ENCODE measurements around the gene DENND2C.
A peak's percentile ranks its signal among the peaks of the same experiment; 100 is the strongest.

The DENND2C gene, protein sequence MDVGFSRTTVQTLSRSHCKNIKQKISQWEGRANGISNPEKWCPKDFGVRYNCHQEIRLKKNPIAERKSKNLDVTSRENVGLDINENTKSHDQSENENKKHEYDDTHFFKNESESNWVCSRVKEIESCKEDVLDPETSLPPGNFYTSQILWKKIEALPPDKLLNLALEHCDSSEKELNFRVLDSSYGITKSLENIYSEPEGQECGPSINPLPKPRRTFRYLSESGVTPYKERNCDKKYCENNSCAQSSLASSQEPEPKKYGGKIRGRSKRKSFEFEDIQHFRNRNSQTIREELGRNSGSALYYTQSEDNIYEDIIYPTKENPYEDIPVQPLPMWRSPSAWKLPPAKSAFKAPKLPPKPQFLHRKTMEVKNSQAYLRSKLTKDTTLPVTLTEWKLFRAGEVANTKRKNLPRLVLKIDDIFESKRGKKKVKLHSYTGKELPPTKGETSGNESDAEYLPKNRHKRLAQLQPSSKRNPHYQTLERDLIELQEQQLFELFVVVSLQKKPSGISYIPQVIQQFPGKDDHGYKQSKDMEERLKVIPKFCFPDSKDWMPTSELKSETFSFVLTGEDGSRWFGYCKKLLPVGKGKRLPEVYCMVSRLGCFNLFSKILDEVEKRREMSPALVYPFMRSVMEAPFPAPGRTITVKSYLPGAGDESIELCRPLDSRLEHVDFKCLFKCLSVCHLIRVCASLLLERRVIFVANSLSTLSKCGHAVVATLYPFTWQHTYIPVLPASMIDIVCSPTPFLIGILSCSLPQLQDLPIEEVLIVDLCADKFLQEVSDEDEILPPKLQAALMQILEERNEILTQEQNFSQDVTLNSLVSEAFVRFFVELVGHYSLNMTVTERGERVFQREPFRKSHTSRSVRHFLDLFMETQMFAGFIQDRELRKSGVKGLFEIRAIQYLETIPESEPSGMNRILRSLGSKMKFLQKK

DNA sequence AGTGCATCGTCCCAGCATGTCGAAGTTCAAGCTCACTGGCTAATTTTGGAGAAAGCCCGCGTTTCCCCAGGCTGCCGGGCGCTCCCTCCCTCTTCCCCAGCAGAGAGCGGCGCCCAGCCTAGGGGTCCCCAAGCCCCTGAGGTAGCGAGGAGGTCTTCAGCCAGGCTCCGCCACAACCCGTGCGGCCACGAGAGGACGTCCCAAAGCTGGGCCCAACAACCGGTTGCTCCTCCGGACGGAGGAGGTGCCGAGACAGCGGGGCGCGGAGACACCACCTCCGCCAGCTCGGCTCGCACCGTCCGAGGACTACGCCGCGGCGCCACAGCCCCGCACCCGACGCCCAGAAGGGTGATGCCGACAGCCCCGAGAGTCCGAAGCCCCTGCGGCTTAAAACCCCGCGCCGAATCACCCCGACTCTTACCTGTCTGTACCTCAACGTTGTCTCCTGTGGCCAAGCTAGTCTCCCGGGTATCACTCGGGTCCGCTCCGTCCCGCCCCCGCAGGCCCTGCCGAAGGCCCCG lies at the start of gene DENND2C:
Gene DENND2C (minus strand): TSS at position 488 of the 521 bp plus-strand sequence. CDS start 44,065 bp downstream, outside the sequence.
- DNase-seq, result no peak

DNA sequence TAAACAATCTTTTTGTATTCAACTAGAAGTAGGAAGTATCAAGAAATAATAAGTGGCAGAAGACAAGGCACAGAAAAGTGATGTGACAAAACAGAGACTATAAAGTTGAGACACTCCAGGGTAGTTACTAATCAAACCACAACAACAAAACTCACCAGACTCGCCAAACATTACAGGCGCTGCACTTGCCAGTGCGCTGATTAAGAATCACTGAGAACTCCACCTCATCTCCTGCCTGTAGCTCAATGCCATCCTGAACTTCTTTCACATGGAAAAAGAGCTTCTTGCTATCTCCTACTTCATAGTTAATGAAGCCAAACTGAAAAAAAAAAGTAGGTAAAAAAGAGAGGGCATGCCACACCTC lies 49.6 kb upstream of the DENND2C start:
- peak in 1 of 3 experiments; percentile 4 for DNase-seq

DNA sequence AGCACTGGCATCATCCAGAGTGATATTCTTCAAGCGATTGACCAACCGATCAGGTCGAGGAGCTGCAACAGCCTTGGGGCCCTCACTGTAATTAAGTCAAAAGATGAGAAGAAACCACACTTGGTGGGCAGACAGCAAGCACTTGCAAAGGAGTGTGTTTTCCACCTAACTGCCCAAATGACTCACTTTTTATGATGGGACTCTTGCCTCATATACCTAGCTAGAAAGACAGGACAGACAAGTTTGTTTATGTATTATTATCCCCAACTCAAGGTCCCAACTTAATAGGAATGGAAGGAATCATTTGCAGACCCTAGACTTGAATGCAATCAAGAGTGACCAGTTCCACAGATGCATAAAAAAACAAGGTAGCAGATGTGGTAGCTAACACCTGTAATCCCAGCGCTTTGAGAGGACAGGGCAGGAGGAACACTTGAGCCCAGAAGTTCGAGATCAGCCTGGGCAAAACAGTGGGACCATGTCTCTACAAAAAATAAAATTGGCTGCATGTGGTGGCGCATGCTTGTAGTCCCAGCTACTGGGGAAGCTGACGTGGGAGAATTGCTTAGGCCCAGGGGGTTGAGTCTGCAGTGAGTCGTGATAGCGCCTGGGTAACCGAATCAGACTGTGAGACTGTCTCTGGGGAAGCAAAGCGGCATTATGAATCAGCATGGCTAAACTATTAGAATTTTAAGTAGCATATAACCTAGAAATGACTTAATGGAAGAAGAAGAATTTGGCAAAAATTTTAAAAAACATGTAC lies 49.0 kb upstream of the DENND2C start:
- DNase-seq, result no peak

DNA sequence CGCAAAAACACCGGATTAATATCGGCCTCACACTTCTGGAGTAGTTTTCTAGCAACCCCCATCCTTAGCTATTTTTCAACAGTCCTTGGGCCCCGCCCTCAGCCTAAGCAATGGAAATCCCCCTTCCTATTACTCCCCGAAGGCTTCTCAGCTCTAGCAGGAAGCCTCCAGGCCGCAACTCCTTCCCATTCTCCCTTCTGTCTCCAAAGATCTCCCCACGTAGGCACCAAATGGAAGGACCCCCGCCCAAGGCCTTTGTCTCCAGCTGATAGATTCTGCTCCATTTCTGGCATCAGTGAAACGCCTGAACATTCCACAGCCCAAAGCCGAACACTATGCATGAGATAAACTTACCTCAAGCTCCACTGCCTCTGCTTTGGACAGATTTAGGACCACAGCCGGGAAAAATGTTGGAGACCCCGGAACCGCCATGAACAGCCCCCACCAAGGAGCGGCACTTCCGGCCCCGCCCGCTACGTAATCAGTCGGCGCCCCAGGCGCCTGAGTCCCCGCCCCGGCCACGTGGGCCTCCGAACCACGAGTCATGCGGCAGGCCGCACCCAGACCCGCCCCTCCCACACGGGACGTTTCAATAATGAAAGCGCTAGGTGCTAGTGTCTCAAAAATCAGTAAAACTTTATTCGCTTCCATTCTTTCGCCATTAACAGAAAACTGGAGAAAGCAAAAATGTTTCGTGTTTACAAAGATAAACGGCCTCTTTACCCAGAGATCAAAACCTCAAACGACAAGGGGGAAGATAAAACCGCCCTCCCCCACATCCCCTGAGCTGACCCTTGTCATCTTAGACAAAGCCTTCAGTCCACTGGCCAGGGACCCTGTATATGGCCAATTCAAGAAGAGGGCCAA lies 46.7 kb upstream of the DENND2C start, which contains the start of gene NRAS:
Gene NRAS (minus strand): TSS at position 468 of the 867 bp plus-strand sequence. CDS start 611 bp downstream, outside the sequence.
- DNase-seq, result peak; percentile 89 to 91 (median 90)

- DNase-seq, result peak in 1 of 3 experiments; percentile 19
Measured at GRCh38 chr1:114715952-114716303, 46.1 kb upstream of the DENND2C start.

GRCh38 chr1:114712977-114713376 lies 43.1 kb upstream of the DENND2C start:
- DNase-seq, result no peak

DNA sequence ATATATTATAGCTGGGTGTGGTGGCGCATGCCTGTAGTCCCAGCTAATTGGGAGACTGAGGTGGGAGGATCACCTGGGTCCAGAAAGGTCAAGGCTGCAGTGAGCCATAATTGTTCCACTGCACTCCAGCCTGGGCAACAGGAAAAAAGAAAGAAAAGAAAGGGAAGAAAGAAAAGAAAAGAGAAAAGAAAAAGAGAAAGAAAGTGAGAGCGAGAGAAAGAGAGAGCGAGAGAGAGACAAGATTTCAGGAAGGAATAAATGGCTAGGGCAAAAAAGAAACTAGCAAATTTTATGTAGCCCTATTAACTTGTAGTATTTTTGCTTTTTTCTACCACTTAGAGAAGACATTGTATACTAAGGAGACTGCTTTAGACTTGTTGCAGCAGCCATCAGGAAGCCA lies 40.5 kb upstream of the DENND2C start:
- no peak for DNase-seq

GRCh38 chr1:114707604-114708003 lies 37.8 kb upstream of the DENND2C start:
- DNase-seq, result no peak

DNA sequence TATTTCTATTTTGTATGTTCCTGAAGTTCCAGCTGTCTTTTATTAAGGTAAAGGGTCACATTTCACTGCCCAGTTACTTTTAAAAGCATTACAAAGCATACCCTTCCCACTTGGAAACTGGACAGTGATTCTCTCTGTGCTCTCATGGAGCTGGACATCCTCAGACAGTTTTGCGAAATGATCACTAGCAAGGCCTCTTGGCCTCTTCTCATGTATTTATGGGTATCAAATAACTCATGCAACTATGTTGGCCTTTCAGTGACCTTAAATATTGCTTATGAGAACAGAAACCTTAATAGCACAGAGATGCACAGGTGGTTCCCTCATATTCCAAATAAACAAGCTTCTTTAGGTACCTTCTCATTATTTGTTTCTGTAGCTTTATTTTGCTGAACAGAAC lies 33.4 kb upstream of the DENND2C start:
- DNase-seq, result peak in 1 of 3 experiments; percentile 5

- no peak for DNase-seq
Measured at GRCh38 chr1:114702737-114703136, 32.9 kb upstream of the DENND2C start.

DNA sequence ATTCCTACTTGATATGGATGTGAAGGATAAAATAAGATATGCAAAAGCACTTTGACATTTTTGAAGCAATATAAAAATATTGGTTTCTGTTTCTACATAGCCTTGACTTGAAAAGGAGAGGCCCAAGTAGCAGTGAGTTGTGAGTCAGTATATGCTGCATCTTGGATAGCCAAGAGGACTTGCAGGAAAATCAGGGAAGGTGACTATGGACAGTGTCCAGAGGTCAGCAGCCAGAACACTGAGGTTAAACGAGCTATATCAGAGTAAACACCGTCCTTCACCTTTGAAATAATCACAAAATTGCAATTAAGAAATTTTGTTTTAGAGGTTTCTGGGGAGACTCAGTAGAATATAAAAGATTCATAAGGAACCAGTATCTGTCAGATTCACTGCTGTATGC lies 32.1 kb upstream of the DENND2C start:
- no peak for DNase-seq

- no peak for DNase-seq
Measured at GRCh38 chr1:114700036-114700600, 30.3 kb upstream of the DENND2C start.

- DNase-seq, result no peak
Measured at GRCh38 chr1:114696810-114697209, 27.0 kb upstream of the DENND2C start.

- no peak for DNase-seq
Measured at GRCh38 chr1:114695430-114696058, 25.7 kb upstream of the DENND2C start, which contains the start of gene AMPD1. TSS of gene AMPD1 (minus strand) at chr1:114695546. CDS start at chr1:114695471, 75 bp downstream.

DNA sequence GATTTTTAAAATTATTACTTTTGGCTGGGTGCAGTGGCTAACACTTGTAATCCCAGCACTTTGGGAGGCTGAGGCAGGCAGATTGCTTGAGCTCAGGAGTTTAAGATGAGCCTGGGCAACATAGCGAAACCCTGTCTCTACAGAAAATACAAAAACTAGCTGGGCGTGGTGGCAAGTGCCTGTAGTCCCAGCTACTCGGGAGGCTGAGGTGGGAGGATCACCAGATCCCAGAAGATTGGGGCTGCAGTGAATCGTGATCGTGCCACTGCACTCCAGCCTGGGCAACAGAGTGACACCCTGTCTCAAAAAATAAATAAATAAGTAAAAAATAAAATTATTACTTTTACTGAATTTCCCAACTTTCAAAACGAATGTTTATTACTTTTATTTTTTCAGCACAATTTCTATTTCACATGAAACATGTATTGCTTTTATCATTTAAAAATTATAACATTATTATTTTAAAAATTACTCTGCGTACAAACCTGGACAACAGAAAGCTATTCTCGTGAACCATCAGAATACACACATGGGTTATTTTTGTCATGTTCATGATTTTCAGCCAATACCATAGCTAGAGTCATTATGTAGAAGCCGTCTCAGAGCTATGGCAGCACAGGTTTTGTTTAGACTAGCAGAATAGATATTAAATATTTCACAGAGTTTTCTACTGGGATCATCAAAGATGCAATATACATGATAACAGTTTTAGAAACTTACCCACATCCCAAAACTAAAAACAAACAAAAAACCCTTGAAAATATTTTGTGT lies 24.9 kb upstream of the DENND2C start:
- no peak for DNase-seq

GRCh38 chr1:114692947-114693346 lies 23.1 kb upstream of the DENND2C start:
- no peak for DNase-seq

- no peak for DNase-seq
Measured at GRCh38 chr1:114691061-114691460, 21.2 kb upstream of the DENND2C start.

- no peak for DNase-seq
Measured at GRCh38 chr1:114690148-114690547, 20.3 kb upstream of the DENND2C start.

GRCh38 chr1:114688526-114688925 lies 18.7 kb upstream of the DENND2C start:
- no peak for DNase-seq

DNA sequence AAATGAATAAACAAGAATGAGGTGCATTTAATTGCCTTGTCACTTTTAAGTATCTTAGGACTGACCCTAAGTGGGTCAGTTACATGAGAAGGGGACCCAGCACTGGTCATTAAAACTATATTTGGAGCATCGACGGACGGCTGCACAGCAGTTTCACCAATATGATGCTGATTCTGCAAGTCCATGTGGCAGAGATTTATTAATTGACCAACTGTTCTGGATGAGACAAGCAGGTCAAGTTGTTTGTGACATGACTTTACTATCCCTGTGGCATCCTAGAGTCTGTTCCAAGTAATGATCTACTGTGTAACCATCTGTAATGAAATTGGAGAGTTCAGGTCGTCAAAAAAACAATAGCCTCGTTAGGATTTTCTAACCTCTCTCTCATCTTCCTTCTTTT lies 16.0 kb upstream of the DENND2C start:
- no peak for DNase-seq

Data from NCI-H1417 (cell line).